H9 (cell line): ENCODE data around the gene PIEZO2. TPM values are rescaled to one million over a fixed set of nuclear protein-coding genes. Genes with fewer than 3 reads are reported as not detected.

Source experiments
- DNase-seq: peaks from one replicate; pipeline ENCODE4 v3.0.0-alpha.2; 2017
- H2AFZ ChIP-seq: one replicate; pipeline ENCODE4 v1.6.1; 2013; ENCODE audit warnings: mild to moderate bottlenecking, low read length, control low read depth, moderate library complexity
- H2AK5ac ChIP-seq: 2 replicates; pipeline ENCODE4 v1.6.1; 2013; ENCODE audit warnings: low read length, control low read depth, mixed read lengths; ENCODE audit not compliant: insufficient read length
- H2BK120ac ChIP-seq: one replicate; pipeline ENCODE4 v1.6.1; 2013; ENCODE audit warnings: low read depth, mild to moderate bottlenecking, low read length, control low read depth, inconsistent platforms; ENCODE audit not compliant: poor library complexity, severe bottlenecking
- H2BK12ac ChIP-seq: 2 replicates; pipeline ENCODE4 v1.6.1; 2013; ENCODE audit warnings: low read length, control low read depth, mixed read lengths, low read depth; ENCODE audit not compliant: insufficient read length
- H2BK15ac ChIP-seq: 2 replicates; pipeline ENCODE4 v1.6.1; 2013; ENCODE audit warnings: low read depth, low read length, control low read depth
- H2BK20ac ChIP-seq: one replicate; pipeline ENCODE4 v1.6.1; 2013; ENCODE audit warnings: low read depth, mild to moderate bottlenecking, low read length, control low read depth, inconsistent platforms; ENCODE audit not compliant: poor library complexity, severe bottlenecking
- H2BK5ac ChIP-seq: 2 replicates; pipeline ENCODE4 v1.6.1; 2013; ENCODE audit warnings: low read length, control low read depth, mixed read lengths; ENCODE audit not compliant: insufficient read length
- H3K14ac ChIP-seq: 2 replicates; pipeline ENCODE4 v1.6.1; 2013; ENCODE audit warnings: low read length, control low read depth; ENCODE audit not compliant: insufficient read depth
- H3K18ac ChIP-seq: 2 replicates; pipeline ENCODE4 v1.6.1; 2013; ENCODE audit warnings: low read depth, mild to moderate bottlenecking, mixed read lengths, low read length, control low read depth; ENCODE audit not compliant: insufficient read length
- H3K23ac ChIP-seq: 2 replicates; pipeline ENCODE4 v1.6.1; 2013; ENCODE audit warnings: low read length, control low read depth, mixed read lengths, low read depth; ENCODE audit not compliant: insufficient read length
- H3K23me2 ChIP-seq: 2 replicates; pipeline ENCODE4 v1.6.1; 2013; ENCODE audit warnings: low read depth, mild to moderate bottlenecking, mixed read lengths, low read length, control low read depth; ENCODE audit not compliant: insufficient read length, poor library complexity, severe bottlenecking
- H3K27ac ChIP-seq: 2 replicates; pipeline ENCODE4 v1.5.1; 2013; ENCODE audit warnings: low read length, control low read depth, mixed read lengths, low read depth; ENCODE audit not compliant: insufficient read length
- H3K27me3 ChIP-seq: 2 replicates; pipeline ENCODE4 v1.6.1; 2013; ENCODE audit warnings: low read length, control low read depth, inconsistent platforms; ENCODE audit not compliant: insufficient read depth
- H3K4ac ChIP-seq: 2 replicates; pipeline ENCODE4 v1.6.1; 2013; ENCODE audit warnings: low read depth, mild to moderate bottlenecking, control low read depth, inconsistent platforms, low read length, moderate library complexity
- H3K4me1 ChIP-seq: 2 replicates; pipeline ENCODE4 v1.6.1; 2013; ENCODE audit warnings: low read length, control low read depth, inconsistent platforms; ENCODE audit not compliant: insufficient read depth
- H3K4me2 ChIP-seq: 2 replicates; pipeline ENCODE4 v1.6.1; 2013; ENCODE audit warnings: low read length, control low read depth, mixed read lengths; ENCODE audit not compliant: insufficient read length, insufficient read depth
- H3K56ac ChIP-seq: 2 replicates; pipeline ENCODE4 v1.6.1; 2013; ENCODE audit warnings: low read depth, mild to moderate bottlenecking, mixed read lengths, low read length, control low read depth; ENCODE audit not compliant: insufficient read length
- H3K79me1 ChIP-seq: 2 replicates; pipeline ENCODE4 v1.6.1; 2013; ENCODE audit warnings: low read depth, mild to moderate bottlenecking, moderate library complexity, low read length, control low read depth, inconsistent platforms; ENCODE audit not compliant: insufficient read depth, poor library complexity, severe bottlenecking
- H3K79me2 ChIP-seq: 2 replicates; pipeline ENCODE4 v1.6.1; 2013; ENCODE audit warnings: low read length, control low read depth, inconsistent platforms; ENCODE audit not compliant: insufficient read depth
- H3K9ac ChIP-seq: 2 replicates; pipeline ENCODE4 v1.6.1; 2013; ENCODE audit warnings: low read length, control low read depth, mixed read lengths; ENCODE audit not compliant: insufficient read length; ENCODE audit errors: extremely low read depth
- H3K9me3 ChIP-seq: one replicate; pipeline ENCODE4 v1.6.1; 2013; ENCODE audit warnings: low read depth, low read length, inconsistent platforms; ENCODE audit not compliant: control insufficient read depth
- H3T11ph ChIP-seq: one replicate; pipeline ENCODE4 v1.6.1; 2013; ENCODE audit warnings: mild to moderate bottlenecking, low read length, control low read depth, inconsistent platforms
- H4K20me1 ChIP-seq: one replicate; pipeline ENCODE4 v1.6.1; 2013; ENCODE audit not compliant: control insufficient read depth, insufficient read length, insufficient read depth
- H4K5ac ChIP-seq: 2 replicates; pipeline ENCODE4 v1.6.1; 2013; ENCODE audit warnings: low read depth, mild to moderate bottlenecking, mixed read lengths, low read length, control low read depth; ENCODE audit not compliant: insufficient read length
- H4K8ac ChIP-seq: replicated peaks from 2 replicates; pipeline ENCODE4 v1.6.1; 2013; ENCODE audit warnings: low read length, control low read depth, mixed read lengths, low read depth; ENCODE audit not compliant: insufficient read length
- H4K91ac ChIP-seq: 2 replicates; pipeline ENCODE4 v1.6.1; 2013; ENCODE audit warnings: low read depth, mild to moderate bottlenecking, moderate library complexity, mixed read lengths, low read length, control low read depth; ENCODE audit not compliant: insufficient read length
- H3K27ac Mint-ChIP-seq, 3 experiments: 2 replicates in 2 of 3; 3 replicates in 1 of 3; pipeline ENCODE4 v1.8.0; 2020 to 2021; ENCODE audit warnings: mixed read lengths in 3 of 3, mild to moderate bottlenecking in 1 of 3, moderate library complexity in 1 of 3
- H3K27me3 Mint-ChIP-seq: 2 replicates; pipeline ENCODE4 v1.8.0; 2021; ENCODE audit warnings: low read depth, mild to moderate bottlenecking, moderate library complexity, mixed read lengths
- H3K36me3 Mint-ChIP-seq, 3 experiments: 2 replicates in 2 of 3; 3 replicates in 1 of 3; pipeline ENCODE4 v1.8.0; 2020 to 2021; ENCODE audit warnings: low read depth in 3 of 3, mixed read lengths in 3 of 3; ENCODE audit not compliant: insufficient read depth in 1 of 3
- H3K4me1 Mint-ChIP-seq, 2 experiments: 2 replicates each; pipeline ENCODE4 v1.8.0; 2020; ENCODE audit warnings: mixed read lengths in 2 of 2
- H3K4me3 Mint-ChIP-seq, 2 experiments: 2 replicates in 1 of 2; 3 replicates in 1 of 2; pipeline ENCODE4 v1.8.0; 2020 to 2021; ENCODE audit warnings: mild to moderate bottlenecking in 2 of 2, mixed read lengths in 2 of 2, moderate library complexity in 1 of 2
- H3K9me3 Mint-ChIP-seq, 2 experiments: 2 replicates in 1 of 2; 3 replicates in 1 of 2; pipeline ENCODE4 v1.8.0; 2020; ENCODE audit warnings: mild to moderate bottlenecking in 2 of 2, mixed read lengths in 2 of 2, moderate library complexity in 1 of 2
- CTCF ChIP-seq: fragments of 200-600 bp; sonication (generic); conservative IDR thresholded peaks from 3 replicates; pipeline ENCODE4 v1.8.0; 2021; ENCODE audit warnings: antibody characterized with exemption, mild to moderate bottlenecking
- WGBS: extraction: QIAGEN DNeasy Blood & Tissue Kit; methylation state at CpG from one replicate; pipeline ENCODE4 v1.1.7; 2013; ENCODE audit warnings: missing lambda C conversion rate, low lambda C conversion rate, mixed read lengths; ENCODE audit not compliant: insufficient read length; ENCODE audit errors: extremely low coverage; 5-methylcytosine and 5-hydroxymethylcytosine counted together
- total RNA-seq: library from RNA; stranded (reverse); gene quantifications from 2 replicates; pipeline ENCODE4 v1.2.1, GENCODE V29; 2021

Gene PIEZO2
- total RNA-seq, 1 experiment from 2014 or later, result 3.9 TPM

GRCh38 chr18:10690366-10690765, 459.0 kb downstream of the PIEZO2 start:
- no peaks in the 10 kb centered on the region; the same call in 1 of the 2 replicates for H3K27me3 Mint-ChIP-seq
- H3K4me1 Mint-ChIP-seq, result peaks cover 0 to 4% of the 10 kb centered on the region in 2 experiments; a peak in 2 of 4 replicates
- H3K36me3 Mint-ChIP-seq, result peaks cover 0 to 3% (median 0%) of the 10 kb centered on the region in 3 experiments; a peak in 3 of 7 replicates
- Histone ChIP-seq H3K4me2 (no peak overlapping the region), H2BK5ac (no peak overlapping the region), H2BK120ac (no peak overlapping the region), H3K27me3 (no peaks in the 10 kb centered on the region), H3K79me2 (no peaks in the 10 kb centered on the region), H3K23ac (no peak overlapping the region), H3K4me1 (no peaks in the 10 kb centered on the region), H2BK12ac (no peak overlapping the region), H3K18ac (no peak overlapping the region), H3K27ac (no peak overlapping the region), H2BK15ac (no peak overlapping the region), H4K8ac (no peak overlapping the region), H4K91ac (no peak overlapping the region), H3K23me2 (no peaks in the 10 kb centered on the region), H3K9ac (no peak overlapping the region), H3K56ac (no peak overlapping the region), H3K14ac (no peak overlapping the region), H3K9me3 (no peaks in the 10 kb centered on the region), H3K79me1 (no peaks in the 10 kb centered on the region), H2AK5ac (no peak overlapping the region), H2BK20ac (no peak overlapping the region), H4K20me1 (no peaks in the 10 kb centered on the region), H4K5ac (no peak overlapping the region), H3T11ph (no peak overlapping the region), H3K4ac (no peak overlapping the region), H2AFZ (no peak overlapping the region)
- no peak for TF ChIP-seq CTCF
- H3K9me3 Mint-ChIP-seq, result no peaks in the 10 kb centered on the region
- H3K4me3 Mint-ChIP-seq, result no peak overlapping the region
- H3K27ac Mint-ChIP-seq, result no peak overlapping the region
- no peak for DNase-seq
- WGBS, result no CpG with 5 or more reads among the region's 7 CpGs
